Panc1 (cell line): ENCODE measurements around the gene SEPTIN5. TPM values are rescaled to one million over a fixed set of nuclear protein-coding genes. Genes with fewer than 3 reads are reported as not detected.

Experiments used
- ATAC-seq: fragments of 200-7000 bp; cut with Tn5 transposase; 2 replicates; pipeline ENCODE4 v1.9.1; 2020; ENCODE audit warnings: mild to moderate bottlenecking, moderate library complexity
- BruUV-seq: library from RNA; stranded (reverse); fragments of 400-500 nt; replicated peaks from 2 replicates; lab custom pipeline; 2021; lab: Mats Ljungman, UMichigan
- CTCF ChIA-PET: fragments of 300-600 bp; sonication (Branson Sonifier 250); formaldehyde crosslinking; loops from one replicate; lab custom pipeline; 2022; ENCODE audit warnings: antibody characterized with exemption; lab: Charles Lee
- POLR2A ChIA-PET: fragments of 300-600 bp; sonication (Branson Sonifier 250); formaldehyde crosslinking; loops from one replicate; lab custom pipeline; 2022; ENCODE audit warnings: antibody characterized with exemption; lab: Charles Lee
- DNase-seq: peaks from one replicate; pipeline ENCODE4 v3.0.0-alpha.2; 2010; ENCODE audit warnings: low read depth, low spot score
- H3K27ac ChIP-seq: 2 replicates; pipeline ENCODE4 v1.5.1; 2011; ENCODE audit warnings: mild to moderate bottlenecking, low read length, inconsistent platforms
- H3K27me3 ChIP-seq: fragments of 200-500 bp; sonication (Bioruptor generic); 2 replicates; pipeline ENCODE4 v1.6.0; 2014; ENCODE audit warnings: low read length, inconsistent platforms; ENCODE audit not compliant: control insufficient read depth, insufficient read depth
- H3K36me3 ChIP-seq: fragments of 200-500 bp; sonication (Bioruptor generic); 2 replicates; pipeline ENCODE4 v1.5.1; 2014; ENCODE audit warnings: inconsistent platforms, mild to moderate bottlenecking, low read length, moderate library complexity; ENCODE audit not compliant: control insufficient read depth, insufficient read depth
- H3K4me1 ChIP-seq: 2 replicates; pipeline ENCODE4 v1.5.1; 2011; ENCODE audit warnings: inconsistent platforms, mild to moderate bottlenecking, low read length, moderate library complexity; ENCODE audit not compliant: control insufficient read depth, insufficient read depth
- H3K4me3 ChIP-seq, 2 experiments: 2 replicates each; pipeline ENCODE4 v1.5.1; 2011 to 2012; ENCODE audit warnings: low read depth in 2 of 2, low read length in 2 of 2, mild to moderate bottlenecking in 2 of 2, inconsistent platforms in 1 of 2, moderate library complexity in 1 of 2
- H3K9me3 ChIP-seq: fragments of 200-500 bp; sonication (Bioruptor generic); 2 replicates; pipeline ENCODE4 v1.5.1; 2014; ENCODE audit warnings: low read depth, mild to moderate bottlenecking, inconsistent platforms, low read length, moderate library complexity; ENCODE audit not compliant: control insufficient read depth, insufficient read depth
- CTCF ChIP-seq: fragments of 450-650 bp; IDR thresholded peaks from 2 replicates; pipeline ENCODE4 v1.5.1; 2017; ENCODE audit warnings: mild to moderate bottlenecking
- POLR2AphosphoS5 ChIP-seq: IDR thresholded peaks from 2 replicates; pipeline ENCODE4 v1.6.1; 2012; ENCODE audit warnings: mild to moderate bottlenecking, low read depth, low read length, moderate library complexity
- REST ChIP-seq, 2 experiments: IDR thresholded peaks; 2 replicates each; pipeline ENCODE4 v1.6.1; 2011 to 2012; ENCODE audit warnings: low read depth in 2 of 2, control low read depth in 1 of 2, low read length in 1 of 2, mild to moderate bottlenecking in 1 of 2, moderate library complexity in 1 of 2; ENCODE audit not compliant: insufficient read depth in 1 of 2
- SIN3A ChIP-seq: IDR thresholded peaks from 2 replicates; pipeline ENCODE4 v1.6.1; 2012; ENCODE audit warnings: low read depth, mild to moderate bottlenecking, low read length, moderate library complexity, borderline replicate concordance; ENCODE audit not compliant: insufficient read depth
- TCF7L2 ChIP-seq: IDR thresholded peaks from 2 replicates; pipeline ENCODE4 v1.6.1; 2011; ENCODE audit warnings: mild to moderate bottlenecking, low read depth, low read length, inconsistent platforms
- in situ Hi-C: cut with HindIII; loops from 2 replicates; pipeline ENCODE4 v1.10.0; 2016; ENCODE audit warnings: low sequenced_read_pairs, low pct_unique_long_range_greater_than_20kb
- intact Hi-C: fragments of 100-400 bp; cut with micrococcal nuclease; formaldehyde crosslinking; loops from one replicate; pipeline ENCODE4 v1.10.0; 2022; ENCODE audit not compliant: unreplicated experiment
- total RNA-seq: library from RNA; stranded (reverse); gene quantifications from one replicate; pipeline ENCODE4 v1.2.1, GENCODE V29; 2021; ENCODE audit not compliant: unreplicated experiment

The SEPTIN5 gene
- total RNA-seq, 1 experiment from 2014 or later, result 17.2 TPM

DNA sequence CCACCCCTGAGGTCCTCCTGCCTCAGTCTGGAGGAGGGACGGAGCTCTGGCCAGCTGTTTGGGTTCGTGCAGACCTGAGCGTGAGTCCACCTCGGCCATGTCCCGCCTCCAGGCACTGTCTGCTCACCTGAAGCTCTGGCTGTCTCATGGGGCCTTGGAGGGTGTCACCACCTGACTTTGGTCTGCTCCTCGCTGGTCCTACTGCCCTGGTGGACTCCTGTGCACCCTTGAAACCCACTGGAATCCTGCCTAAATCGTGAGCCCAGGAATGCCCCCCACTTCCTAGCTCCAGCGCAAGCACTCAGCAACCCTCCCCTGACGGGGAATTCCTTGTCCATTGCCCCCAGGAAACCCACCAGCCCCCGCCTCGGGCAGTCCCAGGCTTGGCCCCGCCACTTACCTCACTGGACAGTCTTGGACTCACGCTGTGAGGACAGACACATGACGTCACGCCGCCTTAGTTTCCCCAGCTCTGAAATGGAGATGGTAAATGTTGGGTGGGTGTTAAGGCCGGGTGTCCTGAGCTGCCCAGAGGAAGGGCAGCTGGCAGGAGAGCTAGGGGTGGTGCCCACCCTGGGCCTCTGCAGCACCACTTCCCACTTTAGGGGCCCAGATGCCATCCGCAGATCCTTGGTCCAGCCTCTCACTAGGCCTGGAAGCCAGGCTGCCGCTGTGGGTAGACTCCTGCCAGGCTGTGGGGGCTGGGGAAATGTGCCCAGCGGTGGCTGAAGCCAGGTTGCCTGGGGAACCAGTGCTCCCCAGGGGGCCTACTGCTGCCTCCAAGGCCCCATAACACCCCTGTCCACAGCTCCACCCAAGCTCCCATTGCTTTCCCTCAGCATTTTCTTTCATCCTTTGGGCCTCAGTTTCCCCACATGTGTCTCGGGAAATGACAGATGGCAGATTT is 28.1 kb downstream of the SEPTIN5 start:
- no peaks in the 10 kb centered on the region for H3K9me3 ChIP-seq
- no peak overlapping the region for H3K4me3 ChIP-seq
- ATAC-seq (no peak), DNase-seq (no peak)
- ChIA-PET CTCF (no interaction called here), POLR2A (no interaction called here)
- TF ChIP-seq CTCF, result no peak
- no peak for TF ChIP-seq REST (IDR thresholded peaks at IDR 0.05; ENCODE audit: insufficient read depth in 1 of 2, low read depth in 2 of 2, low read length in 1 of 2)
- TF ChIP-seq SIN3A, result no peak
- no peak for TF ChIP-seq POLR2AphosphoS5
- no peak for TF ChIP-seq TCF7L2
- intact Hi-C loops, result no loop called here
- in situ Hi-C loops, result no loop called here
- BruUV-seq, result no TSS peak
- peaks cover 2% of the 10 kb centered on the region; the same call in 1 of the 2 replicates for H3K4me1 ChIP-seq
- no peaks in the 10 kb centered on the region for H3K36me3 ChIP-seq
- H3K27ac ChIP-seq, result no peak overlapping the region
- H3K27me3 ChIP-seq, result no peaks in the 10 kb centered on the region

GRCh38 chr22:19743081-19743480 is 28.8 kb downstream of the SEPTIN5 start:
- Histone ChIP-seq H3K4me1 (peaks cover 2% of the 10 kb centered on the region; the same call in 1 of the 2 replicates), H3K27me3 (no peaks in the 10 kb centered on the region), H3K4me3 (no peak overlapping the region), H3K9me3 (no peaks in the 10 kb centered on the region), H3K36me3 (no peaks in the 10 kb centered on the region), H3K27ac (no peak overlapping the region)
- DNase-seq (no peak), ATAC-seq (no peak)
- no TSS peak for BruUV-seq
- no peak for TF ChIP-seq CTCF
- TF ChIP-seq SIN3A, result no peak
- TF ChIP-seq POLR2AphosphoS5, result no peak
- no peak for TF ChIP-seq TCF7L2
- no peak for TF ChIP-seq REST (IDR thresholded peaks at IDR 0.05; ENCODE audit: insufficient read depth in 1 of 2, low read depth in 2 of 2, low read length in 1 of 2)
- intact Hi-C loops (no loop called here), in situ Hi-C loops (no loop called here)
- POLR2A ChIA-PET, result no interaction called here
- CTCF ChIA-PET, result interaction anchor here (0.6 kb wide), 1 partner anchor 16 kb away, joined by 4 read pairs; no protein-coding TSS in a partner anchor
